ENCODE results near the gene OBI1. TPM values are rescaled to one million over a fixed set of nuclear protein-coding genes. Genes with fewer than 3 reads are reported as not detected.

OBI1 gene
- total RNA-seq, 1 experiment from 2014 or later, result 14.0 TPM

DNA sequence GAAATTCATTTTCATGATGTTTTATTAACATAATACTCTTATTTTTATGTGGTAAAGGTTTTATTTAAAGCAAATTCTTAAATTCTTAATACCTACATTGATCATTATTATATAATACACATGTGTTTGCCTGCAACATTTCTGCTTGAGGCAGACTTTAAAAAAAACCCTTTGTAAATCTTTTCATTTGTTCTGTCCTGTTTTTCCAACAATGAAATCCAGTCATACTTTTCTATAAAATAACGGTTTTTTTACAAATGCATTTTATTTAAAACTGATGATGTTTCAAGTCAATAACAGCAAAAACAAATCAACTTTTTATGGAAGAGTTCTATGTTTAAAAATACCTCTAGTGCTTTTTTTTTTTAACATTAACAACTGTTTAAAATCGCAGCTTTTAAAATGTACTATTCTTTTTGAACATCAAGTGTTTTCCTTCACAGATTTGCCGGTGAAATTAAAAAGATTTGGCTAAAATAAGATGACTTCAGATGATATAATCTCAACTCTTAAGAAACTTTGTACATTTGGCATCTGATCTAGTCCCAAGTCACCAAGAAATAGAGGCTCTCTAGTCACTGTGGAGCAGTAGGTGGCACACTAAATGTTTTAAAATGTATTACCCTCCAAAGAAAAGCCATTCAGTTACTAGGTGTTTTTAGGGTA lies 60.7 kb downstream of the OBI1 start:
- Histone ChIP-seq H3K9me2 (ENCODE audit: insufficient read depth) (no peaks in the 10 kb centered on the region), H4K20me1 (ENCODE audit: insufficient read depth) (no peaks in the 10 kb centered on the region), H3K27ac (ENCODE audit: low read depth, low read length) (no peak overlapping the region), H3K36me3 (ENCODE audit: control insufficient read depth in 1 of 2, insufficient read depth in 2 of 2, low read length in 2 of 2) (no peaks in the 10 kb centered on the region), H3K4me1 (ENCODE audit: control insufficient read depth in 1 of 2, insufficient read depth in 2 of 2, low read length in 2 of 2) (no peaks in the 10 kb centered on the region), H3K9ac (ENCODE audit: low read length) (no peak overlapping the region), H3K4me2 (ENCODE audit: low read length) (no peak overlapping the region), H2AFZ (ENCODE audit: low read depth, low read length, poor library complexity, severe bottlenecking) (no peak overlapping the region), H3K79me2 (ENCODE audit: insufficient read depth, low read length) (no peaks in the 10 kb centered on the region), H3K4me3 (replicated peaks in 1 of 2; ENCODE audit: low read depth in 1 of 2, low read length in 2 of 2) (no peak overlapping the region), H3K9me3 (ENCODE audit: control insufficient read depth in 1 of 2, insufficient read depth in 1 of 2, low read depth in 1 of 2, low read length in 2 of 2) (no peaks in the 10 kb centered on the region), H3K27me3 (ENCODE audit: insufficient read depth, low read length) (peaks cover 32% of the 10 kb centered on the region)
- TF ChIP-seq, protein P1, sequence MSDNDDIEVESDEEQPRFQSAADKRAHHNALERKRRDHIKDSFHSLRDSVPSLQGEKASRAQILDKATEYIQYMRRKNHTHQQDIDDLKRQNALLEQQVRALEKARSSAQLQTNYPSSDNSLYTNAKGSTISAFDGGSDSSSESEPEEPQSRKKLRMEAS (IDR thresholded peaks at IDR 0.05), result no peak
- TF ChIP-seq, protein P2, sequence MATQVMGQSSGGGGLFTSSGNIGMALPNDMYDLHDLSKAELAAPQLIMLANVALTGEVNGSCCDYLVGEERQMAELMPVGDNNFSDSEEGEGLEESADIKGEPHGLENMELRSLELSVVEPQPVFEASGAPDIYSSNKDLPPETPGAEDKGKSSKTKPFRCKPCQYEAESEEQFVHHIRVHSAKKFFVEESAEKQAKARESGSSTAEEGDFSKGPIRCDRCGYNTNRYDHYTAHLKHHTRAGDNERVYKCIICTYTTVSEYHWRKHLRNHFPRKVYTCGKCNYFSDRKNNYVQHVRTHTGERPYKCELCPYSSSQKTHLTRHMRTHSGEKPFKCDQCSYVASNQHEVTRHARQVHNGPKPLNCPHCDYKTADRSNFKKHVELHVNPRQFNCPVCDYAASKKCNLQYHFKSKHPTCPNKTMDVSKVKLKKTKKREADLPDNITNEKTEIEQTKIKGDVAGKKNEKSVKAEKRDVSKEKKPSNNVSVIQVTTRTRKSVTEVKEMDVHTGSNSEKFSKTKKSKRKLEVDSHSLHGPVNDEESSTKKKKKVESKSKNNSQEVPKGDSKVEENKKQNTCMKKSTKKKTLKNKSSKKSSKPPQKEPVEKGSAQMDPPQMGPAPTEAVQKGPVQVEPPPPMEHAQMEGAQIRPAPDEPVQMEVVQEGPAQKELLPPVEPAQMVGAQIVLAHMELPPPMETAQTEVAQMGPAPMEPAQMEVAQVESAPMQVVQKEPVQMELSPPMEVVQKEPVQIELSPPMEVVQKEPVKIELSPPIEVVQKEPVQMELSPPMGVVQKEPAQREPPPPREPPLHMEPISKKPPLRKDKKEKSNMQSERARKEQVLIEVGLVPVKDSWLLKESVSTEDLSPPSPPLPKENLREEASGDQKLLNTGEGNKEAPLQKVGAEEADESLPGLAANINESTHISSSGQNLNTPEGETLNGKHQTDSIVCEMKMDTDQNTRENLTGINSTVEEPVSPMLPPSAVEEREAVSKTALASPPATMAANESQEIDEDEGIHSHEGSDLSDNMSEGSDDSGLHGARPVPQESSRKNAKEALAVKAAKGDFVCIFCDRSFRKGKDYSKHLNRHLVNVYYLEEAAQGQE (IDR thresholded peaks at IDR 0.05; ENCODE audit: low read depth), result no peak
- CTCF ChIA-PET, result no interaction called here
- POLR2A ChIA-PET, result no interaction called here
- intact Hi-C loops (cut with micrococcal nuclease), result no loop called here
- RAD21 ChIA-PET (ENCODE audit: low non-redundant PET in 1 of 2, low total read pairs in 2 of 2, uncharacterized antibody in 2 of 2, unreplicated experiment in 2 of 2), result no interaction called here
- no TSS peak for BruUV-seq (replicated peaks)
- no peak for ATAC-seq
- DNase-seq (ENCODE audit: low read depth, low spot score), result no peak

DNA sequence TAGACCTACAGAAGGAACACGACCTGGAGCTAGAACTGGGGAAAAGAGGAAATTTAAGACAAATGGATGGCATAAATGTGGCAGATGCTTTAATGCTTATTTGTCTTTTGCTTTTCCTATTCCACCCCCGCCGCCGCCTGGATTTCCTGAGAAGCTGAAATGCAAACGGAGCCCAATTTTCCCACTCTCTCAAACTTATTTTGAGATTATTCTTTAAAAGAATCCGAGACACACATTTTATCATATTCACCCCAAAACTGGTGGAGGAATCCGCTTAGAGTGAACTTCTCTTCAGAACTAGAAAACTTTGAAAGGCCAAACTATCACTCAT lies 61.4 kb downstream of the OBI1 start:
- ChIA-PET RAD21 (ENCODE audit: low non-redundant PET in 1 of 2, low total read pairs in 2 of 2, uncharacterized antibody in 2 of 2, unreplicated experiment in 2 of 2) (no interaction called here), CTCF (no interaction called here)
- intact Hi-C loops (cut with micrococcal nuclease), result no loop called here
- TF ChIP-seq, protein P3, sequence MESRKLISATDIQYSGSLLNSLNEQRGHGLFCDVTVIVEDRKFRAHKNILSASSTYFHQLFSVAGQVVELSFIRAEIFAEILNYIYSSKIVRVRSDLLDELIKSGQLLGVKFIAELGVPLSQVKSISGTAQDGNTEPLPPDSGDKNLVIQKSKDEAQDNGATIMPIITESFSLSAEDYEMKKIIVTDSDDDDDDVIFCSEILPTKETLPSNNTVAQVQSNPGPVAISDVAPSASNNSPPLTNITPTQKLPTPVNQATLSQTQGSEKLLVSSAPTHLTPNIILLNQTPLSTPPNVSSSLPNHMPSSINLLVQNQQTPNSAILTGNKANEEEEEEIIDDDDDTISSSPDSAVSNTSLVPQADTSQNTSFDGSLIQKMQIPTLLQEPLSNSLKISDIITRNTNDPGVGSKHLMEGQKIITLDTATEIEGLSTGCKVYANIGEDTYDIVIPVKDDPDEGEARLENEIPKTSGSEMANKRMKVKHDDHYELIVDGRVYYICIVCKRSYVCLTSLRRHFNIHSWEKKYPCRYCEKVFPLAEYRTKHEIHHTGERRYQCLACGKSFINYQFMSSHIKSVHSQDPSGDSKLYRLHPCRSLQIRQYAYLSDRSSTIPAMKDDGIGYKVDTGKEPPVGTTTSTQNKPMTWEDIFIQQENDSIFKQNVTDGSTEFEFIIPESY (IDR thresholded peaks at IDR 0.05; ENCODE audit: extremely low read depth, insufficient replicate concordance, low read length), result no peak
- TF ChIP-seq ZNF274 (IDR thresholded peaks at IDR 0.05; ENCODE audit: low read depth, low read length) (no peak), ZFX (IDR thresholded peaks at IDR 0.05) (no peak), EZH2 (IDR thresholded peaks at IDR 0.05) (no peak), RAD21 (IDR thresholded peaks at IDR 0.05; ENCODE audit: low read depth) (no peak), SP1 (IDR thresholded peaks at IDR 0.05; ENCODE audit: low read depth) (no peak), YY1 (IDR thresholded peaks at IDR 0.05; ENCODE audit: extremely low read depth, insufficient replicate concordance, low read depth, low read length) (no peak), CEBPB (IDR thresholded peaks at IDR 0.05; ENCODE audit: low read depth) (no peak), POLR2AphosphoS5 (IDR thresholded peaks at IDR 0.05; ENCODE audit: low read depth, low read length) (no peak), SRF (IDR thresholded peaks at IDR 0.05; ENCODE audit: low read depth) (no peak), EZH2phosphoT487 (IDR thresholded peaks at IDR 0.05; ENCODE audit: borderline replicate concordance) (no peak), JUND (IDR thresholded peaks at IDR 0.05) (no peak)
- TF ChIP-seq, protein P4, sequence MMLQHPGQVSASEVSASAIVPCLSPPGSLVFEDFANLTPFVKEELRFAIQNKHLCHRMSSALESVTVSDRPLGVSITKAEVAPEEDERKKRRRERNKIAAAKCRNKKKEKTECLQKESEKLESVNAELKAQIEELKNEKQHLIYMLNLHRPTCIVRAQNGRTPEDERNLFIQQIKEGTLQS (IDR thresholded peaks at IDR 0.05), result no peak

More for the DNA sequence above, 61.4 kb downstream of the OBI1 start:
- no peak overlapping the region for H2AFZ ChIP-seq (ENCODE audit: low read depth, low read length, poor library complexity, severe bottlenecking)
- no peak overlapping the region for H3K4me3 ChIP-seq (replicated peaks in 1 of 2; ENCODE audit: low read depth in 1 of 2, low read length in 2 of 2)
- no peaks in the 10 kb centered on the region for H3K36me3 ChIP-seq (ENCODE audit: control insufficient read depth in 1 of 2, insufficient read depth in 2 of 2, low read length in 2 of 2)
- H3K9ac ChIP-seq (ENCODE audit: low read length), result no peak overlapping the region
- POLR2A ChIA-PET, result no interaction called here
- no peak overlapping the region for H3K4me2 ChIP-seq (ENCODE audit: low read length)
- H3K27ac ChIP-seq (ENCODE audit: low read depth, low read length), result no peak overlapping the region
- no peaks in the 10 kb centered on the region for H3K9me3 ChIP-seq (ENCODE audit: control insufficient read depth in 1 of 2, insufficient read depth in 1 of 2, low read depth in 1 of 2, low read length in 2 of 2)
- BruUV-seq (replicated peaks), result no TSS peak
- no peaks in the 10 kb centered on the region for H3K4me1 ChIP-seq (ENCODE audit: control insufficient read depth in 1 of 2, insufficient read depth in 2 of 2, low read length in 2 of 2)
- H4K20me1 ChIP-seq (ENCODE audit: insufficient read depth), result no peaks in the 10 kb centered on the region
- H3K79me2 ChIP-seq (ENCODE audit: insufficient read depth, low read length), result no peaks in the 10 kb centered on the region
- DNase-seq (ENCODE audit: low read depth, low spot score) (no peak), ATAC-seq (no peak)
- H3K9me2 ChIP-seq (ENCODE audit: insufficient read depth), result no peaks in the 10 kb centered on the region
- H3K27me3 ChIP-seq (ENCODE audit: insufficient read depth, low read length), result peaks cover 35% of the 10 kb centered on the region
